Astrocyte (in vitro differentiated cells and primary cell): ENCODE measurements around the gene KCND2.

Source experiments
- CTCF ChIP-seq: IDR thresholded peaks from 2 replicates; pipeline ENCODE4 v1.5.1; 2011; ENCODE audit warnings: low read depth, mild to moderate bottlenecking, inconsistent platforms, low read length, moderate library complexity; ENCODE audit not compliant: insufficient read depth
- EZH2 ChIP-seq: IDR thresholded peaks from 2 replicates; pipeline ENCODE4 v1.6.1; 2012; ENCODE audit warnings: mild to moderate bottlenecking, low read length, inconsistent platforms; ENCODE audit not compliant: insufficient read depth

GRCh38 chr7:120332433-120332832, 59.5 kb downstream of the KCND2 start:
- TF ChIP-seq EZH2 = no peak
- TF ChIP-seq CTCF = no peak
